GM18498 (cell line): ENCODE measurements around the gene HTR2C.
"Not testable (repeated sequence)": the region's sequence is repeated elsewhere in the genome, so short reads cannot be mapped to it uniquely, and the experiment has no call there.

Experiments
- ATAC-seq: cut with Tn5 transposase; IDR thresholded peaks from one replicate; pipeline ENCODE4 v1.9.1; 2021; ENCODE audit warnings: mild to moderate bottlenecking, moderate library complexity; ENCODE audit not compliant: unreplicated experiment

HTR2C gene

DNA sequence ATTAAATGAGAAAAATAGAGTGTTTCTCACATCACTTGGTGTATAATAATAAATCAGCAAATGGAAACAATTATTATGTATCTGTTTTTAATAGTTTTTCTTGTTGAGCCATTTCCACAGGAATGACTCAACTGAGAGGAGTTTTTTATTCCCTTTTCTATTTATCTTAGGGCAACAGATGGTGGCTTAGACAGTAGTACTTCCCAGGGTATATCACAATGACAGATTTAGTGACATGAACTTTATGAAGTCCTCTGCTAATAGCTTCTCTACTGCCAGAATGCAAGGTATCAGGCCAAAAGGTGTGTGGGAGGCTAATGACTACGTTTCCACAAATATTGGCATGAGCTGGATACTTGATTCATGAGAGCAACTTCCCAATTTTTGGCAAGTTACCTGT, 126.7 kb downstream of the HTR2C start:
- ATAC-seq: no peak

DNA sequence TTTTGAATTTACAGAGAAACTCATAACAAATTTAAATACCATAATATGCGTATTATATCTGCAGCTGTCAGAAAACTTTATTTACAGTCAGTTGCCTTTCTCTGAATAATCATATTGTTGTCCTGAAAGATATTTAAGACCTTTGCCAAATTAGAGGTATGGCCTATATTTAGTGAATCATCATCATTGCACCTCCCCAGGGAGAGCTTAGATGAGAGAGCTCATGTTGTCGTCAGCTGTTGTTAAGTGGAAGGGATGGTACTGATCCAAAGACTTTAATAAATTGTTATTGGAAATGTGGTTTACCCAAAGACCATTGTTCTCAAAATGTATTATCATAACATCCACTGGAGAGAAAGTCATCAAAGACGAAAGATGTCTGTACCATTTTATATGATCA, 128.6 kb downstream of the HTR2C start:
- no peak for ATAC-seq

DNA sequence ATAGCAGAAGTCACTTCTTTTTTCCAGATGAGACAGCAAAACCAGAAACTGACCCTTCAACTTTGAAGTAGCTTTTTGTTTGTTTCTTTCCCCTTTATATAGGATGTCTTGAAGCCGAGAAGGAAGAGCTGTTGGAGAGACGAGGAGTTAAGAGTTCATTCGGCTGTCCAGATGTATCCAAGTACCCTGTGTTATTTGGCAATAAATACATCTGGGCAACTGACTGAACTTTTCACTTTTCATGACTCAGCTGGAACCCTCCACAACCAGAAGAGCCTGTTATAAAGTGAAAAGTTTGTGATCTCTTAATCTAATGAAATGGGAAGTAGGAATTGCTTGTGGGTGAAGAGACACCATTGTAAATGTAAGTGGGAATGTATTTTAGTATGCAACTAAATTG, 131.2 kb downstream of the HTR2C start:
- ATAC-seq: no peak

DNA sequence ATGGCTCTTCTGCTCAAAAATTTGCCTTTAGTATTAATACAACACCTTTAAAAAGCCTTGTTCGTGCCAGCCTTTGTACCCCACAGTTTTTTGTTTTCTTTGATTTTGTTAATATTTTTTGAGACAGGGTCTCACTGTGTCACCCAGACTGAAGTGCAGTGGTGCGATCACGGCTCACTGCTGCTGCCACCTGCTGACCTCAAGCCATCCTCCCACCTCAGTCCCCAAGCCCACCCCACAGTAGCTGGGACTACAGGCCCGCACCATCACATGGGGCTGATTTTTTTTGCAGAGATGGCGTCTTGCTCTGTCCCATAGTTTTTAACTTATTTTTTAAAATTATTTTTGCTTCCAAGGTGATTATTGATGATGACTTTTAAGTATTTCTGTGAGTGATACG, 134.0 kb downstream of the HTR2C start:
- no peak for ATAC-seq

DNA sequence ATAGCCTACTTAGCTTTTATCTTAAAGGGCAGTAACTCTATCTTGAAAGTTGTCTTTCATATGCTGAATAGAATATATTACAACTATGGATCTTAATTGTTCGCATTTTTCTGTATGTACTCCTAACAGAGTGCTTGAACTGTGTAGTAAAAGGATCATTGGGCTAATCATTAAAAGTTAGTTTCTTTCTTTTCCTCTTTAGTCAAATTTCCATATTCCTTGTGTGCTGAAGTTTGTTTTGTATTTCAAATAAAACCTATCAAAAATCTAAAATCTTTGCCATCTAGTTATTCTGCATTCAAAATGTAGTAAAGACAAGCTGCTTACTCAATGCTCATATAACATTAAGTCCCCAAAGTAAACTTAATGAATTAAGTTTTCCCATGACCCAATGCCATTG, 182.7 kb downstream of the HTR2C start:
- ATAC-seq: no peak

DNA sequence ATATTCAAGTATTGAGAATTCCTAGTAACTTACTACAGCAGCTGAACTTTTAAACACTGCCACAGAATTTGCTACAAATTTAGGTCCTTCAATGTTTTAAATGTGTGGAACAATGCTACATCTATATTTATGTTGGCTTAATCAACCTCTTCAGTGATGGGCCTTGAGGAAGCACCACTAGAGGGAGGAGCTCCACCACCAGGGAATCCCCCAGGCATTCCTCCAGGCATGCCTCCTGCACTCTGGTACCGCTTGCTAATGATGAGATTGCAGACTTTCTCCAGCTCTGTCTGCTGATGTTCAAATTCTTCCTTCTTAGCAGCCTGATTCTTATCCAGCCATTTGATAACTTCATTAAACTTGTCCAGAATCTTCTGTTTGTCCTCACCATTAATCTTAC, 190.8 kb downstream of the HTR2C start:
- no peak for ATAC-seq

DNA sequence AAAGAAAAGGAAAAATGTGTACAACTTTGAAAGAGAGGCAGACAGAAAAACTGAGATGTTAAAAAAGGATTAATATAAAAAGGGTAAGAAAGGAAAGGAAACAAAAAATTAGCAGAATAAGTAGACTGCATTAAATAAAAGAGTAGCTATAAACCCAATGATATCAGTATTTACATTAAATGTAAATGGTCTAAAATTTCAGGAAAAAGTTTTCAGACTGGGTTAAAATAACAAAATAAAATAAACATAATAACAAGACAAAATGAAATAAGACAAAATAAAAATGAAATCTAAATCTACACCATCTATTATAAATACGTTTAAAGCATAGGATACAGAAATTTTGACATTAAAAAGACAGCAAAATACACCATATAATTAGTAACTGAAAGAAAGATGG, 199.0 kb downstream of the HTR2C start:
- no peak for ATAC-seq

DNA sequence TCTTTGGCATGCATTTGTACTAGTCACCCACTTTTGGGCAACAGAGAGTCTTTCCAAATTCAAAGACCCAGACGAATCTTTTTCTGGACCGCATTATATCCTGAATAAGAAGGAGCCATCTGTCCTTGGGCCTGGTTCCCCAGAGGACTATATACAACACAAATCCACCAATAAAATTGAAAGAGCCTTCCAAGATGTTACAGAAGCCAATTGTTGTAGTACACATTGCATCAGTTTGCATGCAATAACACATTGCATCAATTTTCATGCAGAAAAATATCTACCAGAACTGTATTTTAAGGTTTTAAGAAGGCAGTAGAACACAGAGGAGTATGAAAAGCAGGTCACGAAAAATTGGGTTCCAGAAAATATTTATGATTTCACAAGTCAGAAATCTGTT, 203.2 kb downstream of the HTR2C start:
- no peak for ATAC-seq

DNA sequence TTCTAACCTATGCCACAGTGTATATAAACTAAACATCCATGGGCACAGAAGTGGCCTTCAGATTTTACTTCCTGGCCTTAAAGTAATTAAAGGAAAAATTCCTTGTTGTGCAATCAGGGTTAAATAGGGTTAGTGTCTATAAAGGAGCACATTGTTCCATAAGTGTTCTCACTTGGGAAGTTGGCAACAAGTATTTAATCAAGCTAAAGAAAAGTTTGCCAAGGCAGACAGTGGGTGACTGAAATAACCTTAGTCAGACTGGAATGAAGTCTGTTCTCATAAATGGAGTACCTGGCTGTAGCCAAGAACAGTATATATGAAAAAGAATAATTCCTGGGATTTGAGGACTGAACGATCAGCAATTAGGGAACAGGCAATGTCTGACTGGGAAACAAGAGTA, 213.6 kb downstream of the HTR2C start:
- ATAC-seq: no peak

DNA sequence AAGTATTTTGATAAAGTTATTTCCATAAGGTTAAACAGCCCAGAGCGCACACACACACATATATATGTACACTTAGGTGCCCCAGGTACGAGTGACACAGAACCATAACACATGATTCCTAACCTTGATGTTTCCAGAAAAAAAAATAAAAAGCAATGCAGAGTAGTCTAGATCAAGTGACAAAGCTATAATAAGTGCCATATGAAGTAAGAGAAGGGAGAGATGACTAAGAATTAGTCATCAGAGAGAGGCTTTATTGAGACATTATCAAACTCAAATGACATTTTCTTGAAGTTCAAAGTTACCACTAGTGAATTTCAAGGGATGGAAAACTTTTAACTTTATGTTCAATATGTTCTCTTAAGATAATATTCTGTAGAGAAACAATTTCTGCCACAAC, 215.0 kb downstream of the HTR2C start:
- no peak for ATAC-seq

DNA sequence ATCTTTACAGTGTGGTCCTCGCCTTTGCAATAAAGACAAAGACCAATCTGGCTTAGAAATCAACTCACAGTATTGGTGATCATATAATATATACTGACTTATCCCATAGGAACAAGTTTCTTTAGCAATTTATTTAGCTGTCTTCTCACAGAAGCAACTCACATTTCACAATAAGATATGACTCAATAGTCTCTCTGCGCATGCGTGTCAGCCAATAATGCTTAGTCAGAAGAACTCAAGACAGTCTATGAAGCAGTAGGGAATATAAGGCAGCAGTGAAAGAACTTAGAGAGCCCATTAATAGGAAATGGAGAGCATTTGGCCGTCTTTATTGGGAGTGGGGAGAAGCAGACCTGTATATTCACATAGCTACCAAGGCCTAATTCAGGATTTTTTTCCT, 216.8 kb downstream of the HTR2C start:
- no peak for ATAC-seq

DNA sequence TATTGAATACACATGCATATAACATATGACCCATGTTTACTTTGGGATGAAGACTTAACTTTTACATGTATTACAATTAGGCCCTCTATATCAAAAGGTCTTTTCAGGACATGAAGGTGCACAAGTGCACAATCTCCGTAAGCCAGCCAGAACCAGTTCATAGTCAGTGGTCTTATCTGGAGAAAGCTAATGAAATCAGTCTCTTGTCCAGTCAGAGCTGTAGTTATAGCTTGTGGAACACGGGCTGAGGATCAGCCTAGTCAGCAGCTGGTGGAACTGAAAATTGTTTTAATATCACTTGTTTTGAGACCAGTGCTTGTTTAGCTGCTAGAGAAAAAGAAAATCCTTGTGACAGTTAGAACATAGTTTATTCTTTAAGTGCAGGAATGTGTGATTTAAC, 235.6 kb downstream of the HTR2C start:
- ATAC-seq: no peak

DNA sequence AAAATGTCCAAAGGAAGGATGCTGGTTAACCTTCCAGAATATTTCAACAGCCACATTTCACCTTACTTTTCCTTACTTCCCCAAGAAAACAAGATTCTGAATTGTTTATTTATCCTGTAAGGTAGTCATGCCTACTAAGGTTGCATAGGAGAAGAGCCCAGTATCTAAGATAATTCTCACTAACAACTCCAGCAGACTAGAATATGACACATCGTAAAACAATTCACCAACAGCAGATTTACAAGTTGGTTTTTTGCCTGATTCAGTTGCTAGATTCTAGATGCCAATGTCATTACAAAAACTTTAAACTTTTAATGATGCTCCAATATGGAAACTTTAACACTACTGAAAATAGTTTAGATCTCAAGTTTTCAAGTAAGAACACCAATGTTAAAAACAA, 257.2 kb downstream of the HTR2C start:
- ATAC-seq: no peak

DNA sequence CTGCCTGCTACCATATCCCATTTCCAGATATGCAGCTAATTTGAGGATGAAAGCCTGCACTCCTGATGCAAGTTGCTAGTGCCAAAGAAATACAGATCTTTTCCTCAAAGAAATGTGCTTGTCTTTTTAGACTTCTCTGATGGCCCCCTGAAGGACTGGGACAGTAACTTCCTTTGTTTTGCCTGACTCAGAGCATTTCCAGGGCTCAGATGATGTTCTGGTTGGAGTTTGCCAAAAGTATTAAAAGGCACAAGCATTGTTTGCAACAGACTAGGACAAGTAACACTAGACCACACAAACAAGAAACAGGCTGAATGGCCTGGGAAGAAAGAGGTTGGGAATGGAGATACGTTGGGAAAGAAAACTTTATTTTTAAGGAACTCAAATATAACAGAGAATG, 258.3 kb downstream of the HTR2C start:
- no peak for ATAC-seq

DNA sequence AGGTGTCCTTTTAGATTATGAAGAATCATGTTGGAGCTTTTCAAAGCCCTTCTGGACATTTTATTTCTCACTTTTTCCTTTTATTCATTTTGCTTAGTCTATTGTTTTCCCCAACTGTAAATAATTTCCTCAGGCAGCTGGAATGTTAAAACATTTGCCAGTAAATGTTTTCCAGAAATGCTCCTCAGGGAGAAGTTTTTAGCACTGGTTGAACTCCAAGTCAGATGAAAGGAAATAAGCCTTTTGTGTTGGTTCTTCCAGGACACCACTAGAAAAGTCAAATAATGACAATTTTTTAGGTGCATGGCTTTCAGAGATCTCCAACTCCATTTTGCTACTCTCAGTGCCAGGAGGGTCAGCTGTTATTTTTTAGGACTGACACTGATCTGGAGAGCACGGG, 305.6 kb downstream of the HTR2C start:
- ATAC-seq: no peak

DNA sequence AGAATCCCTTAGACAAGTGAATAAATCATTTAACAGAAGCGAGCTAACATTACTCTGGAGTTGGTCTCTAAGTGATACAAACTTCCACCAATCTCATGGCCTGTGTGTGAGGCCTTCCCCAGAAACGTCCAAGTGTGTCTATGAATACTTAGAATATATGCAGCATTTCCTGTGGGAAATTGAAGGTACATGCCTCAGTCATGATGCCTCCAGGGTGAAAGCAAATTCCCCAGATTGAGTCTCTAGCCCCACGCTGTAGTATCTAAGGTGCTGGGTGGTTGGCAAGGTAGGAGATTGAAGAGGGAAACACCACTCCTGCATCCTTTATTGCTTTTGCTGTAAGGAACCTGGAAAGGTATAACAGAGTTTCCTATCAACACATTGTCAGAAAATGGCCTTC, 319.7 kb downstream of the HTR2C start:
- no peak for ATAC-seq

DNA sequence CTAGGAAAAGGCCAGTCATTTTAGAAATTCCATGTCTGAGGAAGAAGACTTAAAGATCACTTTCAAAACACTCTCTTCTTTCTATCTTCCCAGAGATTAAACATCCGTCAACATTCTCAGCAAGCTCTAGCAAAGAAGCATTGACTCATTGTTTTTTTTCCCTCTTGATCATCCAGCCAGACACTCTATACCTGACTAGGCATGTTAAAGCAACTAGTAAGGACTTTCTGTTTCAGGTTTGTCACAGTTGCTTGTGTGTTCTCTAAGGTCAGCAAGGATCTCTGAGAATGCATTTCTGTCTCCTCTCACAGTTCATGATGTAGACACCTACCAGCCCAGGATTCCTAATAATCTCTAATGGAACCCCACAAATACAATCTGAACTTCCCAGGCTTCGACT, 321.4 kb downstream of the HTR2C start:
- ATAC-seq: no peak

DNA sequence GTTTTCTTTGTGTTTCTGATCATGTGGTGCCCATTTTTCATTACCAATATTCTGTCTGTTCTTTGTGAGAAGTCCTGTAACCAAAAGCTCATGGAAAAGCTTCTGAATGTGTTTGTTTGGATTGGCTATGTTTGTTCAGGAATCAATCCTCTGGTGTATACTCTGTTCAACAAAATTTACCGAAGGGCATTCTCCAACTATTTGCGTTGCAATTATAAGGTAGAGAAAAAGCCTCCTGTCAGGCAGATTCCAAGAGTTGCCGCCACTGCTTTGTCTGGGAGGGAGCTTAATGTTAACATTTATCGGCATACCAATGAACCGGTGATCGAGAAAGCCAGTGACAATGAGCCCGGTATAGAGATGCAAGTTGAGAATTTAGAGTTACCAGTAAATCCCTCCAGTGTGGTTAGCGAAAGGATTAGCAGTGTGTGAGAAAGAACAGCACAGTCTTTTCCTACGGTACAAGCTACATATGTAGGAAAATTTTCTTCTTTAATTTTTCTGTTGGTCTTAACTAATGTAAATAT, 323.2 kb downstream of the HTR2C start:
- no peak for ATAC-seq

DNA sequence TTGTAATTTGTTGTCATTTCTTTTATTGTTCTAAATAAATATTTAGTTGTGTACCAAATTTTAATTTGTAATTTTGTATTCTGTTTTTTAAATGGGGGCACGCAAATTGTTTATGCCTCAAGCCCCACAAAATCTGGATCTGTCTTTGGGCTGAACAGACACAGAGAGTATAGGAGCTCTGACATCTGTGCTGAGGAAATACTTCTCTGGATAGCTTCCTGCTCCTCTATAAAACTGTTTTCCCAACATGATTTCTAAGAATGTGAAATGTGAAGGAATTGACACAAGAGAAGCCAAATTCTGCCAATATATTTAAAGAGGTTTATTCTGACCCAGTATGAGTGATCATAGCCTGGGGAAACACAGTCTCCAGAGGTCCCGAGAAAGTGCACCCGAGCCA, 340.5 kb downstream of the HTR2C start:
- no peak for ATAC-seq

DNA sequence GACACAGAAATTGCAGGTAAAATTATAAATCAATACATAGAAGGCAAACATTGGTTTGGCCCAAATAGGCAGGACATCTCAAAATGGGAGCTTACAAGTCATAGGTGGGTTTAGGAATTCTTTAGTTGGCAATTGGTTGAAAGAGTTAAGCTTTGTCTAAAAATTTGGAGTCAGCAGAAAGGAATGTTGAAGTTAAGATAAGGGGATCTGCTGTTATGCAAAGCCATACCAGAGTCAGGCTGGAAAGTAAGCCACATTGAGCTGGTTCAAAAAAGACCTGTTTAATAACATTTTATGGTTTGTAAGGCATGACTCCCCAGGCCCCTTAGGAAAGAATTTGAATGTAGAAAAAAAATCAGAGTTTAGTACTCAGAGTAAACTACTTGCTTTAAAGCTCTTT, 341.0 kb downstream of the HTR2C start:
- no peak for ATAC-seq

DNA sequence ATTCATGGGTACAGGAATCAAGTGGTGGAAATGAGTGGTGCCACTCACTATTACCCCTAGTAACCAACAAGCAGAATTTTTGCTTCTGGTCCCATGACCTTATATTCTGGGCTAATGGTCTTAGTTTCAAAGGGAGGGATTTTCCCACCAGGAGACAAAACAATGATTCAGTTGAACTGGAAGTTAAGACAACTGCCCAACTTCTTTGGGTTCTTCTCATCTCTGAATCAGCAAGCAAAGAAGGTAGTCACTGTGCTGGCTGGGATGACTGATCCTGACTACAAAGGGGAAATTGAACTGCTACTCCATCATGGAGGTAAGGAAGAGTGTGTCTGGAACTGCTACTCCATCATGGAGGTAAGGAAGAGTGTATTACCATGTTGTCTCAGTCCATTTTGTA, 346.3 kb downstream of the HTR2C start:
- no peak for ATAC-seq

DNA sequence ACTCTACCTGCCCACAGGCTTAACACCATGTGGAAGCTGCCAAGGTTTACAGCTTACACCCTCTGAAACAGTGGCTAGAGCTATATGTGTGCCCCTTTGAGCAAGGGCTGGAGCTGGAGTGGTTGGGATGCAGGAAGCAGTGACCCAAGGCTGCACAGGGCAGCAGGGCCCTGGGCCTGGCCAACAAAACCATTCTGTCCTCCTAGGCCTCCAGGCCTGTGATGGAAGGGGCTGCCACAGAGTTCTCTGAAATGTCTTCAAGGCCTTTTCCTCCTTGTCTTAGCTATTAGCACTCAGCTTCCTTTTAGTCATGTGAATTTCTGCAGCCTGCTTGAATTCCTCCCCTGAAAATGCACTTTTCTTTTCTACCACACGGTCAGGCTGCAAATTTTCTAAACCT, 348.7 kb downstream of the HTR2C start:
- no peak for ATAC-seq

DNA sequence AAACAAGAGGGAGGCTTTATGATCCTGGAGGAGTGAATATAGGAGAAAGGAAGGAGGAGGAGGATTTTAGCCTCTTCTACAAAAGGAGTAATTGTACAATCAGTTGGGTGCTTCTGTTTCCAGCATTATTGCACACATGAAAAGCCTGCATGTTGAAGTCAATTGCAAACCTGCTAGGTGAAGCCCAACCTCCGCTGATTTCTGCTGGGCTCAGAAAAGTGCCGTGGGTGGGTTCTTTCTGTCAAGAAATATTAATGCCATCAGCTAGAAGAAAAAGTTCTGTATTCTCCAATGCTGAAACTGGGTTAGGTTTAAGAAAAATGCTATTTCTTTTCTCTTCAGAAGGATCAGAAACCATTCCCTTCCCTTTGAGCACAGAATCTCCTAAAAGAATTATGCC, 349.4 kb downstream of the HTR2C start:
- ATAC-seq: not testable (repeated sequence)

DNA sequence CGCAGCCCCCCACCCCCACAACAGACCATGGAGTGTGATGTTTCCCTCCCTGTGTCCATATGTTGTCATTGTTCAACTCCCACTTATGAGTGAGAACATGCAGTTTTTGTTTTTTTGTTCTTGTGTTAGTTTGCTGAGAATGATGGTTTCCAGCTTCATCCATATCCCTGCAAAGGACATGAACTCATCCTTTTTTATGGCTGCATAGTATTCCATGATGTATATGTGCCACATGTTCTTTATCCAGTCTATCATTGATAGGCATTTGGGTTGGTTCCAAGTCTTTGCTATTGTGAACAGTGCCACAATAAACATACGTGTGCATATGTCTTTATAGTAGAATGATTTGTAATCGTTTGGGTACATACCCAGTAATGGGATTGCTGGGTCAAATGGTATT, 353.2 kb downstream of the HTR2C start:
- ATAC-seq: not testable (repeated sequence)
